Anterior cingulate cortex (tissue), 58 donors: ENCODE measurements around the gene SETBP1.

ENCODE experiments used
- DNase-seq, 58 donors: peaks; one replicate each; lab custom pipeline; 2025; lab: John Stamatoyannopoulos, UW

Gene SETBP1

GRCh38 chr18:45116116-45116515 lies 435.4 kb downstream of the SETBP1 start:
- DNase-seq = no peak
